Thoracic aorta (tissue), 2 donors: Measurements from ENCODE around the gene BPI. TPM values are rescaled to one million over a fixed set of nuclear protein-coding genes. Genes with fewer than 3 reads are reported as not detected.
"Not testable (repeated sequence)": the region's sequence is repeated elsewhere in the genome, so short reads cannot be mapped to it uniquely, and the experiment has no call there.

ENCODE experiments used
- ATAC-seq: fragments of 150-250 bp; one replicate; pipeline ENCODE4 v1.8.0; 2017; ENCODE audit warnings: low read depth; ENCODE audit not compliant: insufficient number of reproducible peaks, low FRiP score
- DNase-seq: peaks from one replicate; pipeline ENCODE4 v3.0.0-alpha.2; 2020; ENCODE audit warnings: low spot score
- H3K27ac ChIP-seq, 2 donors: fragments of 200-600 bp; sonication (generic); 1 replicate in 1 of 2; 2 replicates in 1 of 2; pipeline ENCODE4 v1.5.1; 2016; ENCODE audit warnings: mild to moderate bottlenecking in 2 of 2, moderate library complexity in 2 of 2
- H3K27me3 ChIP-seq: fragments of 200-600 bp; sonication (generic); replicated peaks from 2 replicates; pipeline ENCODE4 v1.6.0; 2016; ENCODE audit warnings: mild to moderate bottlenecking; ENCODE audit not compliant: insufficient read depth
- H3K36me3 ChIP-seq: fragments of 200-600 bp; sonication (generic); one replicate; pipeline ENCODE4 v1.5.1; 2016
- H3K4me1 ChIP-seq, 2 donors: fragments of 200-600 bp; sonication (generic); 1 replicate in 1 of 2; 2 replicates in 1 of 2; pipeline versions ENCODE4 v1.5.1 to v1.6.0; 2016; ENCODE audit warnings: low read depth in 2 of 2, mild to moderate bottlenecking in 1 of 2; ENCODE audit not compliant: control insufficient read depth in 1 of 2
- H3K4me3 ChIP-seq: fragments of 200-600 bp; sonication (generic); 2 replicates; pipeline ENCODE4 v1.5.1; 2016; ENCODE audit warnings: mild to moderate bottlenecking
- H3K9me3 ChIP-seq: fragments of 200-600 bp; sonication (generic); 2 replicates; pipeline ENCODE4 v1.5.1; 2016
- CTCF ChIP-seq: fragments of 200-600 bp; sonication (generic); IDR thresholded peaks from one replicate; pipeline ENCODE4 v1.5.1; 2019; ENCODE audit warnings: antibody characterized with exemption
- total RNA-seq, 2 donors: library from RNA; depleted of rRNA; stranded (reverse); fragments of >200 nt; gene quantifications; one replicate each; pipeline versions ENCODE4 v1.1.0 to v1.2.3, GENCODE V29; 2016

BPI gene
- total RNA-seq, 2 donors from 2014 or later = 0.35 to 4.1 TPM

- no peak for TF ChIP-seq CTCF
- no peak for ATAC-seq
- Histone ChIP-seq H3K36me3 (no peaks in the 10 kb centered on the region), H3K27me3 (no peaks in the 10 kb centered on the region), H3K27ac (no peak overlapping the region), H3K9me3 (no peaks in the 10 kb centered on the region), H3K4me3 (no peak overlapping the region), H3K4me1 (no peaks in the 10 kb centered on the region)
- no peak for DNase-seq
Measured at GRCh38 chr20:38308447-38308846, 4.5 kb downstream of the BPI start.

- no peaks in the 10 kb centered on the region for H3K4me1 ChIP-seq
- H3K4me3 ChIP-seq = no peak overlapping the region
- DNase-seq (no peak), ATAC-seq (no peak)
- no peaks in the 10 kb centered on the region for H3K27me3 ChIP-seq
- TF ChIP-seq CTCF = no peak
- H3K9me3 ChIP-seq = no peaks in the 10 kb centered on the region
- H3K36me3 ChIP-seq = no peaks in the 10 kb centered on the region
- H3K27ac ChIP-seq = no peak overlapping the region
Measured at GRCh38 chr20:38311091-38311490, 7.1 kb downstream of the BPI start.

- no peaks in the 10 kb centered on the region for H3K36me3 ChIP-seq
- DNase-seq (no peak), ATAC-seq (no peak)
- no peak for TF ChIP-seq CTCF
- H3K4me3 ChIP-seq = no peak overlapping the region
- H3K9me3 ChIP-seq = no peaks in the 10 kb centered on the region
- no peak overlapping the region for H3K27ac ChIP-seq
- no peaks in the 10 kb centered on the region for H3K27me3 ChIP-seq
- no peaks in the 10 kb centered on the region for H3K4me1 ChIP-seq
Measured at GRCh38 chr20:38311491-38311890, 7.5 kb downstream of the BPI start.

- Histone ChIP-seq H3K27me3 (no peaks in the 10 kb centered on the region), H3K36me3 (no peaks in the 10 kb centered on the region), H3K4me3 (no peak overlapping the region), H3K9me3 (no peaks in the 10 kb centered on the region), H3K27ac (no peak overlapping the region), H3K4me1 (no peaks in the 10 kb centered on the region)
- no peak for ATAC-seq
- TF ChIP-seq CTCF = no peak
- DNase-seq = no peak
Measured at GRCh38 chr20:38313676-38314075, 9.7 kb downstream of the BPI start.

- H3K4me3 ChIP-seq, DNase-seq, H3K36me3 ChIP-seq, ATAC-seq, H3K4me1 ChIP-seq, H3K27ac ChIP-seq, H3K9me3 ChIP-seq, H3K27me3 ChIP-seq: not testable (repeated sequence)
Measured at GRCh38 chr20:38314350-38314749, 10.4 kb downstream of the BPI start.

GRCh38 chr20:38315290-38315966, 11.5 kb downstream of the BPI start:
- no peaks in the 10 kb centered on the region for H3K4me1 ChIP-seq
- ATAC-seq = no peak

More at GRCh38 chr20:38315290-38315966, 11.5 kb downstream of the BPI start:
- Histone ChIP-seq H3K4me3 (no peak overlapping the region), H3K9me3 (no peaks in the 10 kb centered on the region), H3K36me3 (no peaks in the 10 kb centered on the region), H3K27me3 (no peaks in the 10 kb centered on the region), H3K27ac (no peak overlapping the region)
- DNase-seq = no peak
- no peak for TF ChIP-seq CTCF
